Kidney epithelial cell (primary cell): ENCODE results near the gene SOS2. TPM values are rescaled to one million over a fixed set of nuclear protein-coding genes. Genes with fewer than 3 reads are reported as not detected.

Experiments used
- DNase-seq: peaks from one replicate; pipeline ENCODE4 v3.0.0-alpha.2; 2010; ENCODE audit warnings: low read depth
- H3K27me3 ChIP-seq: 2 replicates; pipeline ENCODE4 v1.6.0; 2011; ENCODE audit warnings: low read length; ENCODE audit not compliant: control insufficient read depth, insufficient read depth
- H3K36me3 ChIP-seq: 2 replicates; pipeline ENCODE4 v1.5.1; 2011; ENCODE audit warnings: low read length; ENCODE audit not compliant: control insufficient read depth, insufficient read depth
- H3K4me3 ChIP-seq: 2 replicates; pipeline ENCODE4 v1.5.1; 2011; ENCODE audit warnings: low read depth, mild to moderate bottlenecking, control low read depth, low read length
- total RNA-seq: library from RNA; depleted of rRNA; stranded (reverse); fragments of >200 nt; gene quantifications from 2 replicates; pipeline ENCODE4 v1.2.3, GENCODE V29; 2015
- TF ChIP-seq, protein P1 (sequence below): IDR thresholded peaks from 2 replicates; pipeline ENCODE4 v1.5.1; 2011; ENCODE audit warnings: mild to moderate bottlenecking, moderate library complexity, low read length, control low read depth, inconsistent platforms; ENCODE audit not compliant: insufficient read depth, poor library complexity, severe bottlenecking

Gene SOS2
- total RNA-seq, 1 donor from 2014 or later: 26.3 TPM

DNA sequence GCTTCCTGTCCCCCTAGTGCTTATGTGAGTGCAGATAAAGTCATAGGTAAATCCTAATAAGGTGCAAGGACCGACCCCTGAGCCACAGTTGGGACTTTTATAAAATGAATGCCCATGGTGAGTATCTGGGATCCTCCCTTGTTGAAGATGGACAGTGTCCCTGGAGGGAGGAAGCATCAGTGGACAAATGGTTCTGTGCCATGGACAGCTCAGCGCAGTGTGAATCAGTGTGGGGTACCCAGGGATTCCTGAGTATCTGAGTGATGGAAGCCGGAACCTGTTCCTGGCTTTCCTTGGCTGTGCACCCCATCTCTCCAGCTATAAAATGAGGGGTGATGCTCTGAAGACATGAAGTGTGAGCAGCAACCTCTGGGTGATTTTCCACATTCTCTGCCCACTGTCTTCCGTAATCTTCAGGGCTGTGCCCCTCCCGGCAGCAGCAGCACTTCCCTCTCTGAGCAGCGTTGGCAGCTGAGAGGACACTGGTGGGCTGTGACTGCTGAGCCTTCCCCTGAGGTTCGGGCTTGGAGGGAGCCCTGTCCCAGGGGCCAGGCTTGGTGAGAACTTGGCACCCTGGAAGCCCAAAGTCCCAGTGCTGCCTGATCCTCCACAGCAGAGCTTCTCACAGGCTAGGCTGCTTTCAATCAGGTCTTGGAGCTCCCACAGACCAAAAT, 140.0 kb downstream of the SOS2 start:
- Histone ChIP-seq H3K36me3 (no peaks in the 10 kb centered on the region), H3K4me3 (no peak overlapping the region), H3K27me3 (no peaks in the 10 kb centered on the region)
- TF ChIP-seq, protein P1, sequence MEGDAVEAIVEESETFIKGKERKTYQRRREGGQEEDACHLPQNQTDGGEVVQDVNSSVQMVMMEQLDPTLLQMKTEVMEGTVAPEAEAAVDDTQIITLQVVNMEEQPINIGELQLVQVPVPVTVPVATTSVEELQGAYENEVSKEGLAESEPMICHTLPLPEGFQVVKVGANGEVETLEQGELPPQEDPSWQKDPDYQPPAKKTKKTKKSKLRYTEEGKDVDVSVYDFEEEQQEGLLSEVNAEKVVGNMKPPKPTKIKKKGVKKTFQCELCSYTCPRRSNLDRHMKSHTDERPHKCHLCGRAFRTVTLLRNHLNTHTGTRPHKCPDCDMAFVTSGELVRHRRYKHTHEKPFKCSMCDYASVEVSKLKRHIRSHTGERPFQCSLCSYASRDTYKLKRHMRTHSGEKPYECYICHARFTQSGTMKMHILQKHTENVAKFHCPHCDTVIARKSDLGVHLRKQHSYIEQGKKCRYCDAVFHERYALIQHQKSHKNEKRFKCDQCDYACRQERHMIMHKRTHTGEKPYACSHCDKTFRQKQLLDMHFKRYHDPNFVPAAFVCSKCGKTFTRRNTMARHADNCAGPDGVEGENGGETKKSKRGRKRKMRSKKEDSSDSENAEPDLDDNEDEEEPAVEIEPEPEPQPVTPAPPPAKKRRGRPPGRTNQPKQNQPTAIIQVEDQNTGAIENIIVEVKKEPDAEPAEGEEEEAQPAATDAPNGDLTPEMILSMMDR: no peak
- no peak for DNase-seq

DNA sequence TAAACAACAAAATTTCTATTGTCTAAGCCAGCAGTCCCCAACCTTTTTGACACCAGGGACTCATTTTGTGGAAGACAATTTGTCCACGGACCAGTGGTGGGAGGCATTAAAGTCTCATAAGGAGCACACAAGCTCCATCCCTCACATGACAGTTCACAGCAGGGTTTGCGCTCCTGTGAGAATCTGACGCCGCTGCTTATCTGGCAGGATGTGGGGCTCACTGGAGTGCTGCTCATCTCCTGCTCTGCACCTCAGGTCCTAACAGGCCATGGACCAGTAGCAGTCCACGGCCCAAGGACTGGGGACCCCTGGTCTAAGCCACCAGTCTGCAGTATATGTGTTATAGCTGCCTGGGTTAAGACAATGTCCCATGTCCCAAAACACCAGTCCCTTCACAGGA, 142.2 kb downstream of the SOS2 start:
- TF ChIP-seq, protein P1: no peak
- Histone ChIP-seq H3K36me3 (no peaks in the 10 kb centered on the region), H3K4me3 (no peak overlapping the region), H3K27me3 (no peaks in the 10 kb centered on the region)
- no peak for DNase-seq

GRCh38 chr14:50088731-50089130, 142.6 kb downstream of the SOS2 start:
- Histone ChIP-seq H3K36me3 (no peaks in the 10 kb centered on the region), H3K27me3 (no peaks in the 10 kb centered on the region), H3K4me3 (no peak overlapping the region)
- DNase-seq: no peak
- TF ChIP-seq, protein P1: no peak

GRCh38 chr14:50088117-50088515, 143.3 kb downstream of the SOS2 start:
- H3K27me3 ChIP-seq: no peaks in the 10 kb centered on the region
- DNase-seq: no peak
- no peaks in the 10 kb centered on the region for H3K36me3 ChIP-seq
- TF ChIP-seq, protein P1: no peak
- no peak overlapping the region for H3K4me3 ChIP-seq

GRCh38 chr14:50087341-50088116, 143.8 kb downstream of the SOS2 start:
- H3K4me3 ChIP-seq: no peak overlapping the region
- H3K36me3 ChIP-seq: no peaks in the 10 kb centered on the region
- H3K27me3 ChIP-seq: no peaks in the 10 kb centered on the region
- TF ChIP-seq, protein P1: no peak
- no peak for DNase-seq
